Measurements from ENCODE around the gene CFAP221.

DNA sequence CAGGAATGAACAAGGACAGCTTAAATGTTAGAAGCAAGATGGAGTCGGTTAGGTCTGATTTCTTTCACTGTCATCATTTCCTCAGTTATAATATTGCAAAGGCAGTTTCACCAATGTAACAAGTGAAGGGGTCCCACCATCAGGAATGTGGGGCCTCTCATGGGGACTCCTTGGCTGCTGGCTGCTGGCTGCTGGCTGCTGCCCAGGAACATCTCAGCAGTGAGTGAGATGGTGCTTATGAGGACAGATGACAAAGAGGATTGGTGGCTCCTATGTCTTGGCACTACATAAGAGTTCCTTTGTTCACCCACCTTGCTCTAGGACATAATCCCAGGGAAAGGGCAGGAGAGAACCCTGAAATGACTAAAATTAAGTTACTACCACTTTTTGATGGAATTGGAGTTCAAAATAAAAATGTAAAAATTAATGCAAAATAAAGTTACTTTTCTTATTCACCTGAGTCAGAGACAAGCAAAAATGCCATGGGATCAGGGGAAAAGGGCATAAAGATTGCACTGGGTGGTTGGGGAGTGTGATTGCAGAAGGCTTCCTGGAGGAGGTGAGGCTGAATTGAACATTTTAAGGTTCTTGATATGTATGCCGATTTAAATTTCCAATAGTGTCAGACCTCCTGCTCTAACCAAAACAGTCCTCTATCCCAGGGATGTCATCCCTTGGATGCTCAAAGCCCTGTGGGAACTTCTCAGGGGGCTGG is 158.1 kb downstream of the CFAP221 start:
- TF ChIP-seq, protein P1, sequence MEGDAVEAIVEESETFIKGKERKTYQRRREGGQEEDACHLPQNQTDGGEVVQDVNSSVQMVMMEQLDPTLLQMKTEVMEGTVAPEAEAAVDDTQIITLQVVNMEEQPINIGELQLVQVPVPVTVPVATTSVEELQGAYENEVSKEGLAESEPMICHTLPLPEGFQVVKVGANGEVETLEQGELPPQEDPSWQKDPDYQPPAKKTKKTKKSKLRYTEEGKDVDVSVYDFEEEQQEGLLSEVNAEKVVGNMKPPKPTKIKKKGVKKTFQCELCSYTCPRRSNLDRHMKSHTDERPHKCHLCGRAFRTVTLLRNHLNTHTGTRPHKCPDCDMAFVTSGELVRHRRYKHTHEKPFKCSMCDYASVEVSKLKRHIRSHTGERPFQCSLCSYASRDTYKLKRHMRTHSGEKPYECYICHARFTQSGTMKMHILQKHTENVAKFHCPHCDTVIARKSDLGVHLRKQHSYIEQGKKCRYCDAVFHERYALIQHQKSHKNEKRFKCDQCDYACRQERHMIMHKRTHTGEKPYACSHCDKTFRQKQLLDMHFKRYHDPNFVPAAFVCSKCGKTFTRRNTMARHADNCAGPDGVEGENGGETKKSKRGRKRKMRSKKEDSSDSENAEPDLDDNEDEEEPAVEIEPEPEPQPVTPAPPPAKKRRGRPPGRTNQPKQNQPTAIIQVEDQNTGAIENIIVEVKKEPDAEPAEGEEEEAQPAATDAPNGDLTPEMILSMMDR (IDR thresholded peaks at IDR 0.05) = no peak
- TF ChIP-seq POLR2A (IDR thresholded peaks at IDR 0.05) (no peak), POLR2AphosphoS5 (IDR thresholded peaks at IDR 0.05) (no peak), EP300 (IDR thresholded peaks at IDR 0.05) (no peak)
